Right lobe of liver (tissue), 4 donors: ENCODE measurements around the gene PPA2.

ENCODE experiments used
- POLR2A ChIP-seq: fragments of 450-650 bp; IDR thresholded peaks from one replicate; pipeline ENCODE4 v1.6.1; 2017; ENCODE audit warnings: antibody characterized with exemption, mild to moderate bottlenecking
- TF ChIP-seq, protein P1 (sequence below), 4 donors: fragments of 200-600 bp in 3 of 4; fragments of 450-650 bp in 1 of 4; IDR thresholded peaks; one replicate each; pipeline versions ENCODE4 v1.5.1 to v1.8.0; 2016 to 2022; ENCODE audit warnings: antibody characterized with exemption in 4 of 4, mild to moderate bottlenecking in 2 of 4
- donor health status: DM: no; HTN: no; CAD: no.
- donor health status: DM: no; HTN: no; CAD: no.
- donor health status: DM: no; HTN: yes; CAD: no.

DNA sequence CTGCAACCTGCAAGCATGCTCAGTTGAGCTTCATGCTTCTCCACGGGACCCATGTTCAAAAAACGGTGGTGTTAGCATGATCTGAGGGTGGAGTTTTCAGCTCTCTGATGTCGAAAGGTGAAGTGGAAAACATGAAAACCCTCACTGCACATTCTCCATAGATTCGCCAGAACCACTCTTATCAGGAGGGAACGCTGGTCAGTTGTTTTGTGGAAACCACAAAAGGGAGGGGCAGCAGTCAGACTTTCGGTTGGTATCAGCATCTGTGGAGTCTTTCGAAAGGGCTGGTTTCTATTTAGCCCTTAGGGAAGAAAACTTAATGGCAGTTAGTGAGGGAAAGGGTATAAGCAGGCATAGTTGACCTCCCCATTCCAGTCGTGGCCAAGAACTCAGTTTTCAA, 12.6 kb downstream of the PPA2 start:
- no peak for TF ChIP-seq POLR2A
- TF ChIP-seq, protein P1, sequence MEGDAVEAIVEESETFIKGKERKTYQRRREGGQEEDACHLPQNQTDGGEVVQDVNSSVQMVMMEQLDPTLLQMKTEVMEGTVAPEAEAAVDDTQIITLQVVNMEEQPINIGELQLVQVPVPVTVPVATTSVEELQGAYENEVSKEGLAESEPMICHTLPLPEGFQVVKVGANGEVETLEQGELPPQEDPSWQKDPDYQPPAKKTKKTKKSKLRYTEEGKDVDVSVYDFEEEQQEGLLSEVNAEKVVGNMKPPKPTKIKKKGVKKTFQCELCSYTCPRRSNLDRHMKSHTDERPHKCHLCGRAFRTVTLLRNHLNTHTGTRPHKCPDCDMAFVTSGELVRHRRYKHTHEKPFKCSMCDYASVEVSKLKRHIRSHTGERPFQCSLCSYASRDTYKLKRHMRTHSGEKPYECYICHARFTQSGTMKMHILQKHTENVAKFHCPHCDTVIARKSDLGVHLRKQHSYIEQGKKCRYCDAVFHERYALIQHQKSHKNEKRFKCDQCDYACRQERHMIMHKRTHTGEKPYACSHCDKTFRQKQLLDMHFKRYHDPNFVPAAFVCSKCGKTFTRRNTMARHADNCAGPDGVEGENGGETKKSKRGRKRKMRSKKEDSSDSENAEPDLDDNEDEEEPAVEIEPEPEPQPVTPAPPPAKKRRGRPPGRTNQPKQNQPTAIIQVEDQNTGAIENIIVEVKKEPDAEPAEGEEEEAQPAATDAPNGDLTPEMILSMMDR (IDR thresholded peaks at IDR 0.05): no peak
